PC-9 (cell line): Measurements from ENCODE around the gene DAGLB. TPM values are rescaled to one million over a fixed set of nuclear protein-coding genes. Genes with fewer than 3 reads are reported as not detected.
"Not testable (repeated sequence)": the region's sequence is repeated elsewhere in the genome, so short reads cannot be mapped to it uniquely, and the experiment has no call there.

Experiments
- BruUV-seq: library from RNA; stranded (reverse); fragments of 400-500 nt; replicated peaks from 2 replicates; lab custom pipeline; 2021; lab: Mats Ljungman, UMichigan
- CTCF ChIA-PET: fragments of 300-600 bp; sonication (Branson Sonifier 250); formaldehyde crosslinking; loops from one replicate; lab custom pipeline; 2022; ENCODE audit warnings: antibody characterized with exemption; lab: Charles Lee
- POLR2A ChIA-PET: fragments of 300-600 bp; sonication (Branson Sonifier 250); formaldehyde crosslinking; loops from one replicate; lab custom pipeline; 2022; ENCODE audit warnings: antibody characterized with exemption; ENCODE audit not compliant: unreplicated experiment; lab: Charles Lee
- DNase-seq, 2 experiments: peaks; one replicate each; pipeline versions ENCODE4 v3.0.0 to v3.0.0-alpha.2; 2015 to 2022; ENCODE audit warnings: mixed read lengths in 1 of 2
- H2AFZ ChIP-seq: fragments of 200-600 bp; sonication (generic); 2 replicates; pipeline ENCODE4 v1.8.1; 2017; ENCODE audit warnings: antibody characterized with exemption
- H3F3A ChIP-seq: fragments of 200-600 bp; sonication (generic); 2 replicates; pipeline ENCODE4 v1.8.1; 2017; ENCODE audit warnings: antibody characterized with exemption, mild to moderate bottlenecking, low read depth; ENCODE audit not compliant: insufficient read depth
- H3K27ac ChIP-seq: fragments of 200-600 bp; sonication (generic); 2 replicates; pipeline ENCODE4 v1.6.1; 2016; ENCODE audit warnings: mixed run types
- H3K27me3 ChIP-seq: fragments of 200-600 bp; sonication (generic); 2 replicates; pipeline ENCODE4 v1.6.1; 2016; ENCODE audit warnings: low read depth, mixed run types; ENCODE audit not compliant: insufficient read depth
- H3K36me3 ChIP-seq: fragments of 200-600 bp; sonication (generic); 2 replicates; pipeline ENCODE4 v1.6.1; 2016; ENCODE audit warnings: low read depth, mixed run types
- H3K4me1 ChIP-seq: fragments of 200-600 bp; sonication (generic); replicated peaks from 2 replicates; pipeline ENCODE4 v1.6.1; 2016; ENCODE audit warnings: mixed run types; ENCODE audit not compliant: insufficient read depth
- H3K4me2 ChIP-seq: fragments of 200-600 bp; sonication (generic); 2 replicates; pipeline ENCODE4 v1.6.1; 2017; ENCODE audit warnings: mixed run types
- H3K4me3 ChIP-seq: fragments of 200-600 bp; sonication (generic); 2 replicates; pipeline ENCODE4 v1.6.1; 2016; ENCODE audit warnings: mixed run types
- H3K79me2 ChIP-seq: fragments of 200-600 bp; sonication (generic); 2 replicates; pipeline ENCODE4 v1.6.1; 2017; ENCODE audit warnings: low read depth, mixed run types
- H3K9me2 ChIP-seq: fragments of 200-600 bp; sonication (generic); 2 replicates; pipeline ENCODE4 v1.8.1; 2017; ENCODE audit warnings: mild to moderate bottlenecking; ENCODE audit not compliant: insufficient read depth
- H3K9me3 ChIP-seq: fragments of 200-600 bp; sonication (generic); 2 replicates; pipeline ENCODE4 v1.8.1; 2016; ENCODE audit warnings: low read depth; ENCODE audit not compliant: insufficient read depth
- H4K20me1 ChIP-seq: fragments of 200-600 bp; sonication (generic); 2 replicates; pipeline ENCODE4 v1.8.1; 2017; ENCODE audit not compliant: insufficient read depth
- EZH2 ChIP-seq: fragments of 200-600 bp; sonication (generic); IDR thresholded peaks from 2 replicates; pipeline ENCODE4 v1.8.0; 2017; ENCODE audit warnings: antibody characterized with exemption, low read depth
- intact Hi-C: fragments of 100-400 bp; cut with micrococcal nuclease; formaldehyde crosslinking; loops from one replicate; pipeline ENCODE4 v1.10.0; 2022; ENCODE audit not compliant: unreplicated experiment
- total RNA-seq: library from RNA; stranded (reverse); gene quantifications from 2 replicates; pipeline ENCODE4 v1.2.3, GENCODE V29; 2021
- TF ChIP-seq, protein P1 (sequence below): fragments of 200-600 bp; sonication (generic); conservative IDR thresholded peaks from 2 replicates; pipeline ENCODE4 v1.6.1; 2017; ENCODE audit warnings: mixed run types, antibody characterized with exemption, mild to moderate bottlenecking, moderate library complexity

Gene DAGLB
- total RNA-seq, 1 experiment from 2014 or later: 46.7 TPM

DNA sequence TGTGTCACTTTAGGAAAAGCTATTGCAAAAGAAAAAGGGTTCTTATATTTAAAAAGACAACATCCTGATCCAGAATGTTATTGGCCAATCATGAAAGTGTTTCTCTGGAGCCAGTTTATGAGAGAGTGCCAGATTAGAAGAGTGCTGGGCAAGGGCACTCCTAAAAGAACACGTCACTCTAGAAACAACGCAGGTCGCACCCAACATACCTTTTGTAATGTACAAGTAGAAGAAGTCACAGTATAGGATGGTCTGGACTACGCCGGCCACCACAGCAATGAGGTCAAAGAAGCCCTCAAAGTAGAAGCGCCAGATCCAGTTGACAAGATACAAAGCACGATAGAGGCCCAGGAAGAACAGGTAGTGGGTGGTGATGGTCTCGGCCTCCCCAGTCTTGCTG, 18.1 kb upstream of the DAGLB start:
- H3K4me2 ChIP-seq: no peak overlapping the region
- H3K27ac ChIP-seq: no peak overlapping the region
- ChIA-PET POLR2A (no interaction called here), CTCF (interaction anchor here (0.5 kb wide), 1 partner anchor 984 kb away, joined by 3 read pairs; no protein-coding TSS in a partner anchor)
- no peak for TF ChIP-seq EZH2
- TF ChIP-seq, protein P1, sequence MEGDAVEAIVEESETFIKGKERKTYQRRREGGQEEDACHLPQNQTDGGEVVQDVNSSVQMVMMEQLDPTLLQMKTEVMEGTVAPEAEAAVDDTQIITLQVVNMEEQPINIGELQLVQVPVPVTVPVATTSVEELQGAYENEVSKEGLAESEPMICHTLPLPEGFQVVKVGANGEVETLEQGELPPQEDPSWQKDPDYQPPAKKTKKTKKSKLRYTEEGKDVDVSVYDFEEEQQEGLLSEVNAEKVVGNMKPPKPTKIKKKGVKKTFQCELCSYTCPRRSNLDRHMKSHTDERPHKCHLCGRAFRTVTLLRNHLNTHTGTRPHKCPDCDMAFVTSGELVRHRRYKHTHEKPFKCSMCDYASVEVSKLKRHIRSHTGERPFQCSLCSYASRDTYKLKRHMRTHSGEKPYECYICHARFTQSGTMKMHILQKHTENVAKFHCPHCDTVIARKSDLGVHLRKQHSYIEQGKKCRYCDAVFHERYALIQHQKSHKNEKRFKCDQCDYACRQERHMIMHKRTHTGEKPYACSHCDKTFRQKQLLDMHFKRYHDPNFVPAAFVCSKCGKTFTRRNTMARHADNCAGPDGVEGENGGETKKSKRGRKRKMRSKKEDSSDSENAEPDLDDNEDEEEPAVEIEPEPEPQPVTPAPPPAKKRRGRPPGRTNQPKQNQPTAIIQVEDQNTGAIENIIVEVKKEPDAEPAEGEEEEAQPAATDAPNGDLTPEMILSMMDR: no peak
- H3K4me1 ChIP-seq: no peaks in the 10 kb centered on the region
- no peak for DNase-seq
- intact Hi-C loops: no loop called here
- no peaks in the 10 kb centered on the region for H3K27me3 ChIP-seq
- no peak overlapping the region for H2AFZ ChIP-seq
- no peaks in the 10 kb centered on the region; the same call in 1 of the 2 replicates for H3K79me2 ChIP-seq
- H3F3A ChIP-seq: peaks cover 46% of the 10 kb centered on the region
- no peaks in the 10 kb centered on the region for H3K9me2 ChIP-seq
- no TSS peak for BruUV-seq
- H3K4me3 ChIP-seq: no peak overlapping the region
- H3K36me3 ChIP-seq: peaks cover 56% of the 10 kb centered on the region
- H4K20me1 ChIP-seq: peaks cover 7% of the 10 kb centered on the region; the same call in 1 of the 2 replicates
- H3K9me3 ChIP-seq: no peaks in the 10 kb centered on the region

DNA sequence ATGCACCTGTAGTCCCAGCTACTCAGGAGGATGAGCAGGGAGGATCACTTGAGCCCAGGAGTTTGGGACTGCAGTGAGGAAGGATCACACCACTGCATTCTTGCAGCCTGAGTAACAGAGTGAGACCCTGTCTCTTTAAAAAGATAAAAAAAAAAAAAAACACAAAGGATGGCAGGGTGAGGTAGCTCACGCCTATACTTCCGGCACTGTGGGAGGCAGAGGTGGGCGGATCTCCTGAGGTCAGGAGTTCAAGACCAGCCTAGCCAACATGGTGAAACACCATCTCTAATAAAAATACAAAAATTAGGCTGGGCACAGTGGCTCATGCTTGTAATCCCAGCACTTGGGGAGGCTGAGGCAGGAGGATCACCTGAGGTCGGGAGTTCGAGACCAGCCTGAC, 15.9 kb upstream of the DAGLB start:
- Histone ChIP-seq H3K36me3 (peaks cover 38% of the 10 kb centered on the region), H3F3A (peaks cover 63% of the 10 kb centered on the region)
- H3K4me3 ChIP-seq, BruUV-seq, H3K27ac ChIP-seq, H3K9me2 ChIP-seq, H3K79me2 ChIP-seq, DNase-seq, intact Hi-C loops, CTCF ChIA-PET, H4K20me1 ChIP-seq, H3K27me3 ChIP-seq, H2AFZ ChIP-seq, H3K4me1 ChIP-seq, H3K4me2 ChIP-seq, H3K9me3 ChIP-seq: not testable (repeated sequence)
- POLR2A ChIA-PET: interaction anchor here (0.6 kb wide), 1 partner anchor 11 kb away, joined by 22 read pairs; no protein-coding TSS in a partner anchor

DNA sequence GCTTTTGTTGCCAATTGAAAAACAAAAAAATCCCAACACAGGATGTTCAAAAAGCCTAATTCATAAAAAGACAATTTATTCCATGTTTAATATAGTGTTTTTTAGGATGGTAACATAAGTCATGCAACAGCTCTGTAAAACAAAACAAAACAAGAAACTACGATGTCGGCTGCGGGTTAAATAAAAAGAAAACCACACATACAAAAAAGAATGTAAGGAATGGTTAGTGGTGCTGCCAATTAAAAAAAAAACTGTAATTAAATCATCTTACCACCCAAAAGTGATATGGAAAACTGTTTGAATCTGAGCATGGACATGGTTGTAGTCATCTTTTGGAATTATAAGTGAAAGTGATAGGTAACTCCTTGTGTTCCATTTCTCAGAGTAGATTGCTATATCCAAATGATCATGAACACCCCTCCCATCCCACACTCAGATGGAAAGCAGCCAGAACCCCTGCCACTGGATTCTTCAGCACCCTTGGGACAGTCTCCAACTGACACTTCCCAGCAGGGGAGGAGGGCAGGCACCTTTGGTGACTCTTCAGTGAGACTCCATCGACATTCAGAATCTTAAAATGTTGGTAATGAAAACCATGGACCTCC, 14.3 kb upstream of the DAGLB start:
- intact Hi-C loops: no loop called here
- Histone ChIP-seq H3K4me2 (no peak overlapping the region), H3K36me3 (peaks cover 34% of the 10 kb centered on the region), H2AFZ (no peak overlapping the region), H3K9me2 (no peaks in the 10 kb centered on the region), H4K20me1 (peaks cover 4% of the 10 kb centered on the region; the same call in 1 of the 2 replicates), H3K4me3 (no peak overlapping the region), H3K27me3 (no peaks in the 10 kb centered on the region), H3K4me1 (no peaks in the 10 kb centered on the region), H3K27ac (no peak overlapping the region), H3F3A (peaks cover 63% of the 10 kb centered on the region), H3K79me2 (no peaks in the 10 kb centered on the region), H3K9me3 (no peaks in the 10 kb centered on the region)
- TF ChIP-seq, protein P1: no peak
- no peak for TF ChIP-seq EZH2
- ChIA-PET CTCF (interaction anchor here (0.6 to 0.7 kb wide), 2 partner anchors 40 to 321 kb away, joined by 3 to 7 read pairs; no protein-coding TSS in a partner anchor), POLR2A (no interaction called here)
- no TSS peak for BruUV-seq
- no peak for DNase-seq
